ENCODE results near the gene FLOT1. TPM values are rescaled to one million over a fixed set of nuclear protein-coding genes. Genes with fewer than 3 reads are reported as not detected.

The FLOT1 gene
- total and polyA plus RNA-seq, 9 of the 15 experiments (the other 6 are each of a cell fraction or from before 2014, with no cell fraction given) = 11.7 to 149 (median 118) TPM

GRCh38 chr6:30757261-30757904 is 14.9 kb upstream of the FLOT1 start (continued):
- TF ChIP-seq ETV1 (tag; conservative IDR thresholded peaks at IDR 0.05; ENCODE audit: low read depth) (peak; percentile 84), HIVEP1 (CRISPR knock-in tag; IDR thresholded peaks at IDR 0.05) (no peak), ZC3H11A (IDR thresholded peaks at IDR 0.05; ENCODE audit: low read depth, low read length) (no peak), ID3 (CRISPR knock-in tag; IDR thresholded peaks at IDR 0.05) (no peak), ID3 (tag; IDR thresholded peaks at IDR 0.05) (0 out of 2 replicates have a peak, but pooled peaks have one; percentile 35), ZNF175 (CRISPR knock-in tag; IDR thresholded peaks at IDR 0.05; ENCODE audit: low read depth) (peak; percentile 48; the same call in 1 of the 2 replicates), JUN (IDR thresholded peaks at IDR 0.05; ENCODE audit: borderline replicate concordance, low read depth, low read length) (peak; percentile 85), JUN (CRISPR knock-in tag; IDR thresholded peaks at IDR 0.05; ENCODE audit: borderline replicate concordance) (no peak), CEBPG (CRISPR knock-in tag; IDR thresholded peaks at IDR 0.05) (no peak), CEBPG (tag; conservative IDR thresholded peaks at IDR 0.05 in 1 of 2, IDR thresholded peaks at IDR 0.05 in 1 of 2) (peak in 1 of 2 experiments; percentile 66; a peak in 2 of 4 replicates), DPF2 (IDR thresholded peaks at IDR 0.05) (0 out of 2 replicates have a peak, but pooled peaks have one; percentile 29), JUND (IDR thresholded peaks at IDR 0.05; ENCODE audit: borderline replicate concordance, low read depth, low read length) (peak; percentile 62; the same call in 1 of the 2 replicates), JUND (tag; IDR thresholded peaks at IDR 0.05; ENCODE audit: borderline replicate concordance, low read depth, low read length) (peak; percentile 48; the same call in 1 of the 3 replicates), NFIC (IDR thresholded peaks at IDR 0.05) (peak; percentile 88), ATF7 (IDR thresholded peaks at IDR 0.05) (peak; percentile 75), ARID1B (IDR thresholded peaks at IDR 0.05) (peak; percentile 25; the same call in 1 of the 2 replicates), EP300 (IDR thresholded peaks at IDR 0.05; ENCODE audit: low read length) (0 out of 2 replicates have a peak, but pooled peaks have one; percentile 21)
